ENCODE data around the gene FHIT. TPM values are rescaled to one million over a fixed set of nuclear protein-coding genes. Genes with fewer than 3 reads are reported as not detected.

The FHIT gene
- total RNA-seq, 1 donor from 2014 or later: 5.5 TPM

DNA sequence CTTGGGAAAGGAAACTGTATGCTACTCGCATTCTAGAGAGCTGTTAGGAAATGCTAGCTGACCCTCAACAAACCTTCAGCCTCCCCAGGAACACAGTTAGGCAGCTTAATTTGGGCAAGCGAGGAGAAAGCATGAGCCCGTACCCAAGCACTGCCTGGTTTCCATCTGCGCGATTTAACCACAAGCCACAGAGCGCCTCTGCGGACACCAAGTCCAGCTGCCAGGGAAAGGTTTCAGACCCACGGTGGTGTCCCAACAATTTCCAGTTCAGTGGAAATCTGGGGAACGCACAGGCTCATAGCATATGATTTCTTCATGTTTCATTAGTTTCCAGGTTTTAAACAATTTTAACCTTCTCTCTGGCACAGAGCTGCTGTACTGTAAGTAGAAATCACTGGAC lies 617.6 kb downstream of the FHIT start:
- no peak for DNase-seq (ENCODE audit: low read depth)

DNA sequence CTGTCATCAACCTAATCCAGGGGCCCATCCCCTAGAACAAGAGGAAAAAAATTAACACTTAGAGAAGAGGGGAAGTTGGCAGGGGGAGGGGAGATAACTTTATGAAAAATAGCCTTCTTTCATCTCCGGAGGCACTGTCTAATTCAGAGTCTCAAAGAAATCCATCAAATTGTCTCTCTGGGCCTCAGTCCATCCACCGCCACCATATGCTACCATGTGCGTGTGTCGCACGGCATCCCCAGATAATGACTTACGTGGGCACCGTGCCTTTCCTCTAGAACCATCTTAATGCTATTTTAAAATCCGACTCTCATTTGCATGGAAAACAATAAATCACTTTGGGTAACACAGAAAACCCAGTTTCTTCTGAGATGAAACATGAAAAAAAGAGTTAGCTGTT lies 619.7 kb downstream of the FHIT start:
- no peak for DNase-seq (ENCODE audit: low read depth)

DNA sequence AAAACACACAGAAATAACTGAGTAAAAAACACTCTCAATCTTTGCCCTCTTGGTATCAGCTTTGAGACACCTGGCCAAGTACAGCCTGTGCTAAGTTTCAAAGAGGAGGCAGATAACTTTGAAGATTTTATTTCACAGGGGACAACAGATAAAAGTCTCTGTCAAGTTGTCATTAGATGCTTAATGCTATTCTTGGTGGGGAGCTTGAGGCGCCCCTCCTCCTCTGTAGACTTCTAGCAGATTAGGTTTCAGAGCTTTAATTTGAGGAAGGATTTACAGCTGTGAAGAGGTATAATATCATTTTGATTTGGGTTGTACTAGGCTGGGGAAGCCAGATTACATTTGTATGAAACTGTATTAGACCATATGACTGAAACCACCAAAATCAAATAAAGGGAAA lies 620.3 kb downstream of the FHIT start:
- DNase-seq (ENCODE audit: low read depth): no peak

DNA sequence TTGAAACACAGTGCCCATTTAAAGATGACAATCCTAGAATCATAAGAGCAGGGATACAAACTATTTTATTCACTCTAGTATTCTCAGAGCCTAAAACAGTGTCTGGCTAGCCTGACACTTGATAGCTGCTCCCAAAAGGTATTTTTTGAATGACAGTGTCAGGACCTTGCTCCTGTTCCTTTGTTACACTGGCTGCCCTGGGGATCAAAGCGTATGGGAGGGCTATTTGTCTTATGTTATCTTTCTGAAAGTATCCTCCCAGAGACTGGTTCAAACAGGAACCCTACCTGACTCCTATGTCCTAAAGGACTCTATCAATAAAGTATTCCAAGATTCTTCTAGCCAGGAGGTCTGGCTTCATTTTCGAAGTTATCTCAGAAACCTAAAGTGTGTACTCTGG lies 621.4 kb downstream of the FHIT start:
- DNase-seq (ENCODE audit: low read depth): no peak

DNA sequence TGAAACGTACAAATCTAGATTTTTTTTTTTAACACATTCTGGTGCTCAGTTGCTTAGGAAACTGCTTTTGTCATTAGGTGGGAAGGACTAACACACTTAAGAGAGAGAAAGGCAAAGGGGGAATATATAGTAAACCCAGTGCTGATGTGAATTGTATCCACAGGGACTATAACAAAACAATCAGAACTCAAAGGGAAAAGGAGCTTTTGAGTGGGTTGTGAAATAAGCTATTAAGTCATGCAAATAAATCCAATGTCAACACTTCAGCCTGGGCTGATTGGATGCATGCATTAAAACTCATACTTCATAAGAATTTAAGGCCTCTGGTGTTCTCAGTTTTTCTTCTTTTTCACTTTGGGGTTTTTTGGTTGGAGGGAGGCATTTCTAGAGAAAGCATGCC lies 628.9 kb downstream of the FHIT start:
- no peak for DNase-seq (ENCODE audit: low read depth)

DNA sequence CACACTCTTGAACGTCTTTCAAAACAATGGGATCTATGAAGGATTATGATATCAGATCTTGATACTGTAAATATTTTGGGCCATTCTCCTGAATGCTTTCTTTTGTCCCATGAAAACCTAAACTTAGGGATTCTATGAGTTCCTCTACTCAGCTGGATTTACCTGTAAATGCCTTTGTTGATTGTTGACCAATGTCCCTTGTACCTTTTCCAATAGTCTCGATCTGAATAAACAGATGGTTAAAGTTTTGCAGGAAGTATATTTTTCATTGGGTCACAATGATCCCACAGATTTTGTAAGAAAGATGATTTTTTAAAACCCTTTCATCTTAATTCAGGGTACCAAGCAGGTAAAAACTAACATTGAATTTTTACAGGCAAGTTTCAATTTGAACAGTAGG lies 634.1 kb downstream of the FHIT start:
- DNase-seq (ENCODE audit: low read depth): no peak

DNA sequence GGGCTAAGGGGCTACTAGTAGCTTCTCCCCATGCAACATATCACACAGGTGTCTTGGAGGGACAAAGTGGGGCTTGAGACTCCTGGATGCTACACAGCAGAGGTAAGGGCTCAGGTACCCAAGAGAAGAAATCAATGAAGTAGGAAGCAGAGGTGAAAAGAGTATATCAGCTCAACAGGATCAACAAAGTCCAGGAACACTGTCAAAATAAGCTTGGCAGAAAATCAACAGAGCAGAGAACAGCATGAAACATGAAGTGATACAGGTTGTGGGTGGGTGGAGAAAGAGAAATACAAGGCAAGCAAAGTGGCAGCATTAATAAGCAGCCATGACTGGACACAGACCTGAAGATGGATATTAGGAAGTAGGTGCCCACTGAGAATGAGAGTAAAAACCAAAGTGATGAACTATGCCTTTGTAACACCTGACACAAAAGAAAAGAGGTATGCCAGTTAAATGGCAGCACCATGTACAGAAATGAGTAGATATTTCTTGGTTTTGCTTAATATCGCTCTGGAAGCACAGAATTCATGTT lies 637.4 kb downstream of the FHIT start:
- DNase-seq (ENCODE audit: low read depth): no peak

DNA sequence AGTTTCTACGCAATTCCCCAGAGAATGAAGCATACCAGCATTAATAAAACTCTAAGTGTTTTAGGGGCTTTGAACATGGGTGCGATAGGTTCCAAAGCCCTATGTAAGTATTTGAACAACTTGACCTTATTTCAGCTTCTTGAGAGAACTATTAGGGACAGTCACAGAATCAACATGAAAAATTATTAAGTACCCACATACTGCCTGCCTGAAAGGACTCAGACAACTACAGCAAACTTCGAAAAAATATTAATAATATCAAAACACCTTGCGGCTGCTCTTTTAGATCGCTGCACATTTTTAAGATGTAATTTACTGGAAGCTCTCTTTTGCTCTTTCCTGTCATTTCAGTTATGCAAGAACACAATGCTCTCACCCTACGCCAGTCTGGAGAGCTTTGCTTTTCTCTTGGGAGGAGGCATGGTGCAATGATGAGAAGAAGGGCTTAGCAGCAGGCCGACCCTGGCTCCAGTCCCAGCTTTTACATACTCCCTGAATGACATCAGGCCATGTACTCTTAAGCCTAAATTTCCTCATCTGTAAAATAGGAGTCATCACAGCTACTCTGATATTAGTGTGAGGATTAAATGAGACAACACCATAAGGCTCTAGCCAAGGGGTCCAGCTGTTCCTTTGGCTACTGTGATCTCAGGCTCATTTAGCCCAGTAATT lies 640.7 kb downstream of the FHIT start:
- peak; percentile 13 for DNase-seq (ENCODE audit: low read depth)

DNA sequence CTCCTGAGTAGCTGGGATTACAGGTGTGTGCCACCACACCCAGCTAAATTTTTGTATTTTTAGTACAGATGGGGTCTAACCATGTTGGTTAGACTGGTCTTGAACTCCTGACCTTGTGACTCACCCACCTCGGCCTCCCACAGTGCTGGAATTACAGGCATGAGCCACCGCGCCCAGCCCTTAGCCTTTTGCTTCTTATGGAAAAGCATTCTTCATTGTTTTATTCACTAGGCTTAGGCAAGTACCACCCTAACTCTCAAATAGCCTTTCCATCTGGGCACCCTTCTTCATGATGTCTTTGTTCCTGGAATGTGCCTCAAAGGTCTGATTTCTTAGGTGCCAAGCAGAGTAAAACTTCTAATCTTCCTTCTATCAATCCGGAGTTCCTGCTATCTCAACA lies 641.8 kb downstream of the FHIT start:
- peak; percentile 44 for DNase-seq (ENCODE audit: low read depth)

DNA sequence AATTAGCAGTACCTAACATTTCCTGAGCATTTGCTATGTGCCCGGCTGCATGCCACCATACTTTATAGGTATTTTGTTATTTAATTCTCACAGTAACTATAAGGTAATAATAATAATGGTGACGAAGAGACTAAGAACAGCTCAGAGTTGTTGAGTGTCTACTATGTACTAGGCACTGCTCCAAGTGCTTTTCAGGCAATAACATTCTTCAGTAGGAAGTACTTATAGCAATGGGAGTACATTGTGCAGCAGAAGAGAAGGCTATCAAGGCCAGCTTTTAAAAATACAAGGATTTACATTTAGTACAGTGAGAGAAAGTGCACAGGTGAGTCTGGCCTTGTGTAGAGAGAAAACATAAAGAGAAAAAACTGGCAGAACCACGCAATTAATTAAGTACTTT lies 647.4 kb downstream of the FHIT start:
- no peak for DNase-seq (ENCODE audit: low read depth)

DNA sequence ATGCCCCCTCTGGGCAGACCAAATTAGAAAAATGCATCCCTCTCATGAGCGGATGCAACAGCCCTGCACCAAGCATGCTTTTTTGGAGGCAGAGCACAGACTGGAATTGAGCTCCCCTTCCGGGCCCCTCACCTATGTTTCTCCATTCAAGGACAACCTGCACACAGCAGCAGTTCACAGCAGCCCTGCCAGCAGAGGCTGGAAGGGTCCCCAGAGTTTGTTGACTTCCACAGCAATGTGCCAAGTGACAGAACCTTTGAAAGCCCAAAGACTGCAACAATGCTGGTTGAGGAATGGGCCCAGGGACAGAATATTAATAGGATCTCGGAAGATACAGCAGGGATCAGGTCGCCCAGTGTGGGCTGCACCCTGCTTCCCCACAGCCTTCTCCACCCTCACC lies 650.4 kb downstream of the FHIT start:
- no peak for DNase-seq (ENCODE audit: low read depth)

DNA sequence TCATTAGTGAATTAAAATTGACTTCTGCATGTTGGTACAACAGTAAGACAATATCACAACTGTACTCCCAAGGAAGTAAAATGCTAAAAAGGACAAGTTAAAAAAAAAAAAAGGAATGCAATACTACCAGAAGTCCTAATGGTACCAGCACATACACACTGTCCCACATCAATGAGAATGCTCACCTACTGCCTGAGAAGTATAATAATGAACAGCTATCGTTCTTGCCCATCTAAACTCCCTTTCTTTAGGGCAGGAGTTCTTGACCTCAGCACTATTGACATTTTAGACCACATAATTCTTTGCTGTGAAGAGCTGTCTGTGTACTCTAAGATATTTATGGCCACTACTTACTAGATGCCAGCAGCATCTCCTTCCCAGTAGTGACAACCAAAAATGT lies 651.7 kb downstream of the FHIT start:
- DNase-seq (ENCODE audit: low read depth): no peak

DNA sequence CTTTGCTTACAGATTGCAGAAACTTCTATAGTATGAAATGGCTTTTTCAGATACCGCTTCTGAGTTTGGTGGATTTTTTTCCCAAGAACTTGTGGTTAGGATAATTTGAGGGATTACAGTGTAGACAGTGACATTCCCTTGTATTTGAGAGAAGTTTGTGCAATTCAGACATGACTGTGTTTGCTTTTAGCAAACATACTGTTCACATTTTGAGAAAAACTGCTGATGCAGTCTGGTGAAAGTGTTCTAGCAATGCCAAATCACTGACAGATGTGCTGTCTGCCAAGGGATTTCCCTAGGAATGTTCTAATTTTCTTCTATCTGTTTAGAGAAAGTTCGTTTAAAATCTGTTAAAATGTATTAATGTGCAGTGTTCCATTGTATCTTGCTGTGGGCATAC lies 652.6 kb downstream of the FHIT start:
- no peak for DNase-seq (ENCODE audit: low read depth)

DNA sequence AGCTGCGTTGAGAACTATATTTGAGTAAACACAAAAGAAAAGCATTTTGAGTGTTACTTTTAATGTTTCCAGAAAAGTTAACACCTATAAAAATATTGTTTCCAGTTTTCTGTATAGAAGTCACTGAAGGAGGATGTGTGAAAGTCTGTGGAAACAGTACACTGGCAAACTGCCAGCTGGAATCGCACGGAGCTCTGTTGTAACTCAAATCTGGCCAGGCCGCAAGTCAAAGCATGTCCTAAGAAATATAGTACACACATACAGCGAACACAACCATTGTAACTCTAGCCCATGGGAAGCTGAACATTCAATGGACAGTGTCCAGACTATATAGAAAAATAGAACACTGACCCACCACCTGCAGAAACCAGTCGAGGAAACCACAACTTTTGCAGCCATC lies 657.2 kb downstream of the FHIT start:
- DNase-seq (ENCODE audit: low read depth): no peak

DNA sequence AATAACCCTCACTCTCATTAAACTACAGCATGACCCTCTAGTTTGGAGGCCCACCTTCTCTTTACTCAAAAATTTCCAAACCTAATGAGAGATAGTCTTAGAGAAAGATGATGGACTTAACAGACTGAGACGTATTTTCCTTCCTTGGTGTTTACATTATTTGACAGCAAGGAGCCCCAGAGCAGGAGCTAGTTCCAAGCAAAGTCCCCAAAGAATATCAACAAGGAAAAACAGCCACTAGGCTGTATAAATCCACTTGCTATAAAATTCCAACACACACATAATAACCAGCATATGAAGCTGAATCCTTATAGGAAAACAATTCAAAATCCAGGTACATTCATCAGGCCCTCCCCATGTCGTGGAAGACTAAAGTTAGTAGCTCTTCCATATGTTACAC lies 660.0 kb downstream of the FHIT start:
- no peak for DNase-seq (ENCODE audit: low read depth)

DNA sequence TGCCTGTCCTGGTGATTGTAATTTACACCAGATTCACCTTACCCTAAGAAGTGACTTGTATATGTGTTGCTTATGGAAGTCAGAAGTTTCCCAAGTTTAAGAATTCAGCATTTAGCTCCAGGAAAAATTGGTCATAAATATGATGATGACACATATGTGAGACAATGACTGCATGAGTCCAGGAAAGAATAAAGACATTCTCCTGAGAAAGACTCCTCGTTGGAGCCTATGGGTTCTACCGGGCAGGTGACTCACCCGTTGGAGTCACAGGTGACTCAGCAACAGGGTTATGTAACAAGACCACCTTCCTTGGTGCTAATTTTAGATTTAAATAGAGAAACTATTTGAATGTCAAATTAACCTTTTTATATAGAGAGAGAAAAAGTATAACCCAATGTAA lies 662.4 kb downstream of the FHIT start:
- peak; percentile 87 for DNase-seq (ENCODE audit: low read depth)

DNA sequence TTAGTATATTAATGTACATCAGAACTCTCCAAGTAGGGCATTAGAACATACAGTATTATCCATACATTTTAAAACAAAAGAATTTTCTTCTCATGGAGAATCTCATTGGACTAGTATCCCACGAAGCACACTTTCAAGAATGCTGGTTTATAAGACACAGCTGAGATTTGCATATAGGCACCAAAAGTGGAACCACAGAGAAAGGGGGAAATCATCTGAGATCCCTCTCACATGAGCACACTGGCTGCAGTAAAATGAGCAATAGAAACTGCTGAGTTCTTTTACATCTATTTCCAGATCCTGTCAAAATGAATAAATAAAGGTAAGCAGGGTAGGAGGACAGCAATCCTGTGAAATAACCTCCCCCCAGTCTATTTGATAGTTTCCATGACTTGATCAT lies 665.3 kb downstream of the FHIT start:
- DNase-seq (ENCODE audit: low read depth): no peak

DNA sequence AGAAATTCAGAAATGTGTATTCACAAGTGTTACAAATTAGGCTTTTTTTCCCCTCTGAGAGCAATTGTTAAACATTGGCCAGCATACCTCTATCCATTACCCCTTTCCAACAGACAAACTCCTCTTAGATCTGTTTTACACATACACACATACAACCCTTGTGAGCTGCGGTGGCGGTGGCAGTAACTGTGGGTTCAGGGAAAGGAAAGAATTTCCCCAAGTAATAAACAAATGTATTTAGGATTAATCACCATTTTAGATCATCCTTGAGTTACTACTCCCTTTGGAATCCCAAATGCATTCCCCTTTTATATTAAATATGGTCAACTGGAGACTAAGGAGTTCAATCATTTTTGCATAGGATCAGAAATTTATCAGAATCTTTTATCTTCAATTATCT lies 667.0 kb downstream of the FHIT start:
- DNase-seq (ENCODE audit: low read depth): no peak

DNA sequence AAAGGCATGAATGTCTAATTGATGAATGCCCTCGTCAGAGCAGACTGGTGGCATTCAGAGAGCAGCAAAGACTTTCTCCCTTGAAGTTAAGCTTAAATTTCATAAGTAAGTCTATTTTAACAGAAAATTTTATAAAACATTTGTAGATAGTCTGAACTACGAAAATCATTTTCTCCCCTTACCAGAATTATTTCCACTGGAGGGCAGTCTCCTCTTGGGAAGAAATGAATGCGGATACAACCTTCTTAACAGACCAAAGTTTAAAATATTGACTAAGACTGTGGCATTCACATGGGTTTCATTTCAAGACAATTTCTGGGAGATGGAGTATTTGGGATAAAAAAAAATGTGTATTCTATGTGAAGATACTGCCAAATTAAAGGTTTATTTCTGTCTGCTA lies 669.0 kb downstream of the FHIT start:
- DNase-seq (ENCODE audit: low read depth): no peak

DNA sequence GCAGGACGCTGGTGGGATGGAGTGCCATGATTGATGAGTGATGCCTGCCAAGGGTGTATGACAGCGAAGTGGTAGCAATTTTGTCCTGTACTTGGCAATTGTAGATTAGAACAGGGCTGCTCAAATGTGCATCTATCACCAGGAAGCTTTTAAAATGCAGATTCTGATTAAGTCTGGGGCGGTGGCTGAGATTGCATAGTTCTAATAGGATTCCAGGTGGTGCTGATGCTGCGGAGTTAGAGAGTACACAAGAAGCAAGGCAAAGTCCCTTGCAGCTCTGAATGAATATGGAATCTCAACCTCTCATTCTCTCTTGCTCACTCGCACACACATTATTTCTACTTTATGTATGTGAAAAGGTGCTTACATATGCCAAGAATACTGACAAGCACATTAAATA lies 670.4 kb downstream of the FHIT start:
- no peak for DNase-seq (ENCODE audit: low read depth)

DNA sequence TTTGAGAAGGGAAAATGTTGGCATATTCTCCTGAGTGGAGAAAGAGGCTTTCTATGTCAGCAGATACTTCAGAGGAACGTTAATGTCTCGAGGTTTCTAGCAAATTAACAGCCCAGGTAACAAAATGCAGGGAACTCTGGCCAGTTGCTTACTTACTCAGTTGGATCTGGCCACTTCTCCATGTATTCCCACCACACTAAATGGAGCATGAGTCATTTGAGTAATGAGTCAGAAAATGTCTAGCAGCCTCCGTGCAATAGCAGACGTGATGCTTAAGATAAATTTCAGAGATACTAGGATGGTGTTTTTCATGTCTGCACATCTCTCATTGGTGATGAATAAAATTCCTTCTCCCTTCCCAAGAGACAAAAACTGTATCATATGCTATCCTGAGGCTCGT lies 671.5 kb downstream of the FHIT start:
- DNase-seq (ENCODE audit: low read depth): peak; percentile 95

DNA sequence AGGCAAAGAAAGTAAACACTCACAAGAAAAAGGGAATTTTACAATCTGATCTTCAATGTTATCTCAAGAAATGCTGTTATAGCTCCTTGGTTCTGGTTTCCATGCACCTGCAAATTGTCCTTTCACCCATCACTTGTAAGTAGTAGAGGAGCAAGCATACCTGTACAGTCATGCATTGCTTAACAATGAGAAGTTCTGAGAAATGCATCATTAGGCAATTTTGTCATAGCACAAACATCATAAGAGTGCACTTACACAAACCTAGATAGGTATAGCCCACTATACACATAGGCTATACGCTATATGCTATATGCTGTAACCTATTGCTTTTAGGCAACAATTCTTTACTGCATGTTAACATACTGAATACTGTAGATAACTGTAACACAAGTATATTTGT lies 672.3 kb downstream of the FHIT start:
- DNase-seq (ENCODE audit: low read depth): peak; percentile 64

DNA sequence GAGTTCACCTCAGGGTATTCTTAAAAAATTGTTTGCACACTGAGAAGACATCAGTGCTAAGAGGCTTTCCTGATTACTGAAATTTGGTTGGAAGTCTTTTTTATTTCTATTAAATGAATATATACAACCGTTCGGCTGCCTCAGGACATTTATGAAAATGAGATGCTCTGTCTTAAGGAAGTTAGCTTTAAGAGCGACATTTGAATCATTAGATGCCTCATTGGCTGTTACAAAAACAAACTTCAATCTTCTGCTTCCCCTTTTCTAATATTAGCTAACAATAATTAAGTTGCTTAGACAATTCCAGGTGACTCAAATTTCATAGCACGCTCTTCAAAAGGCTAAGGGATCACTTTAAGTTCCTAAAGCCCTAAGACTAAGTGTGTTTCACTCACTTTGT lies 673.7 kb downstream of the FHIT start:
- DNase-seq (ENCODE audit: low read depth): no peak

DNA sequence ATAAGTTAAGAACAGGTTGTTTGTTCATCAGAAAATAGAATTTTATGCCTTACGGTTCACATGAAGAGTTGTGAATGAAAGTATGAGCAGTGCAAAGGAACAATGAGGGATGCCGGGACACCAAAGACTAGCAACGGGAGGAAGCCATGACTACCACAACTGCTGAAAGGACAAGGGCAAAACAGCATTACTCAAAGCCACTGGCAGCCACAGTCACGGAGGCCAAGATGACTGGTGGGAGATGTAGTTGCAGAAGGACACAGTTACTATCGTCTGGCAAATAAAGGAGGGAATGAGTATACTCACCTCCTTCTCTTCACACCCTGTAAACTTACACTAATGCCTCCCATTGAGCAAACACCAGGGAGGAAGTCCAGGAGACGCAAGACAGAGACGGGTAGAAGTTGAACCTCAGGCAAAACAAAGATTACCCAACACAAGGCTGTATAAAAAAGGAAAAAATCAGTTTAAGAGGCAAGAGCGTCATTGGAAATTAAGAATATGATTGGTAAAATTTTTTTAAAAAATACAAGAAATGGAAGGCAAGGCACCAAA lies 675.5 kb downstream of the FHIT start:
- DNase-seq (ENCODE audit: low read depth): no peak

All from renal cortical epithelial cell (primary cell).